ENCODE results near the gene NAT16. TPM values are rescaled to one million over a fixed set of nuclear protein-coding genes. Genes with fewer than 3 reads are reported as not detected.

Gene NAT16
- total RNA-seq, 2 donors from 2014 or later, result 0.26 TPM; not detected in 1

DNA sequence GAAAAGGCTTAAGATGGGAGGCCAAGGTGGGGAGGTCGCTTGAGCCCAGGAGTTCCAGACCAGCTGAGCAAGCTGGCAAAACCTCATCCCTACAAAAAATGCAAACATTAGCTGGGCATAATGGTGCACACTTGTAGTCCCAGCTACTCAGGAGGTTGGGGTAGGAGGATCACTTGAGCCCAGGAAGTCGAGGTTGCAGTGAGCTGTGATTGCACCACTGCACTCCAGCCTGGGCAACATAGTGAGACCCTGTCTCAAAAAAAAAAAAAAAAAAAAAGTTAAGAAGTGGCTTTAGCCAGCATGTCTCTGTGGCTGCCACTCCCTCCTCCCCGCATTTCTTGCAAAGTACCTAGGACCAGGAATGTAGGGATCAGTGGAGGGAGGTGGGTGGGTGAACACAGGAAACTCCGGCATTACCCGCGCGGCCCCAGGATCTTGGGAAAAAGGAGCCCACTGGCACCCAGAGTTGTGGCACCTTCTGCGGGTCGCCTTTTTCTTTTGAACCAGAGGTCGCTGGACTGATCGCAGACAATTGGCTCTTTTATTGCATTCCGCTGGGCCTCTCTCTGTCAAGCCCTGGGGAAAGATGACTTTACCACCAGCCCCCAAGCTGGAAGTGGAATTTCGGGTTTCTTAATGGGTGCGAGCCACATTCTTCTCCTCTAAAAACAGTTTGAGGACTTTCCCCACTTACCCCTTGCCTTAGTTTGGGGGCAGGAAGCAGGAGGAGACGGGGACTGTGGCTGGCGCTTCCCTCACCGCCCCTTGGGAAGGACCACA, 18.2 kb downstream of the NAT16 start:
- intact Hi-C loops (cut with DNase I), result no loop called here
- no peaks in the 10 kb centered on the region for H3K36me3 ChIP-seq (replicated peaks in 1 of 2; ENCODE audit: insufficient read depth in 1 of 2, low read depth in 2 of 2)
- H3K27me3 ChIP-seq, result peaks cover 0 to 30% of the 10 kb centered on the region in 2 donors

DNA sequence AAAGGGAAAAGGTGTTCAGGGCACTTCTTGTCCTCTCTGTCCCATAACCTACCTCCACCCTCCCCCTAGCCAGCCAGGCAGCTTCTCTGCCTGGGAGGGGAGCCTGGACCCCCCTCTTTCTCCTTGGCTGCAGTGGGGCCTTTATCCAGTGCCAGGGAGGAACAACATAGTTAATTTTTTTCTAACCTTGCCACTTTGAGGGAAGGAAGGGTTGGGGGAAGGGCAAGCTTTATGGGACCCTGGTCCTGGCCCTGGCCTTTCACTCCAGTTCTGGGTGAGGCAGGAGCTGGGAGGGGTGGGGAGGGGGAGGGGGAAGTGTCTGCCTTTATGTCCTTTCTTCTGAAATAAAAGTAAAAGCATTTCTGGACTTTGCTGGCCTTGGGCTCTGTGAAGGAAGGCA, 19.2 kb downstream of the NAT16 start:
- DNase-seq (no peak), ATAC-seq (no peak)
- Histone ChIP-seq H3K36me3 (replicated peaks in 1 of 2; ENCODE audit: insufficient read depth in 1 of 2, low read depth in 2 of 2) (no peaks in the 10 kb centered on the region), H3K27ac (no peak overlapping the region), H3K9me3 (no peaks in the 10 kb centered on the region), H3K27me3 (peaks cover 0 to 25% of the 10 kb centered on the region in 2 donors), H3K4me3 (no peak overlapping the region), H3K4me1 (peaks cover 37% of the 10 kb centered on the region)
- intact Hi-C loops (cut with DNase I), result no loop called here
- TF ChIP-seq POLR2A (IDR thresholded peaks at IDR 0.05), result no peak
- TF ChIP-seq, protein P1, sequence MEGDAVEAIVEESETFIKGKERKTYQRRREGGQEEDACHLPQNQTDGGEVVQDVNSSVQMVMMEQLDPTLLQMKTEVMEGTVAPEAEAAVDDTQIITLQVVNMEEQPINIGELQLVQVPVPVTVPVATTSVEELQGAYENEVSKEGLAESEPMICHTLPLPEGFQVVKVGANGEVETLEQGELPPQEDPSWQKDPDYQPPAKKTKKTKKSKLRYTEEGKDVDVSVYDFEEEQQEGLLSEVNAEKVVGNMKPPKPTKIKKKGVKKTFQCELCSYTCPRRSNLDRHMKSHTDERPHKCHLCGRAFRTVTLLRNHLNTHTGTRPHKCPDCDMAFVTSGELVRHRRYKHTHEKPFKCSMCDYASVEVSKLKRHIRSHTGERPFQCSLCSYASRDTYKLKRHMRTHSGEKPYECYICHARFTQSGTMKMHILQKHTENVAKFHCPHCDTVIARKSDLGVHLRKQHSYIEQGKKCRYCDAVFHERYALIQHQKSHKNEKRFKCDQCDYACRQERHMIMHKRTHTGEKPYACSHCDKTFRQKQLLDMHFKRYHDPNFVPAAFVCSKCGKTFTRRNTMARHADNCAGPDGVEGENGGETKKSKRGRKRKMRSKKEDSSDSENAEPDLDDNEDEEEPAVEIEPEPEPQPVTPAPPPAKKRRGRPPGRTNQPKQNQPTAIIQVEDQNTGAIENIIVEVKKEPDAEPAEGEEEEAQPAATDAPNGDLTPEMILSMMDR (IDR thresholded peaks at IDR 0.05), result no peak

More for the DNA sequence above, 18.2 kb downstream of the NAT16 start:
- WGBS, 2 donors, result 80 to 89% methylated on average over 16 to 17 of the region's 17 CpGs
- Histone ChIP-seq H3K4me3 (no peak overlapping the region), H3K9me3 (no peaks in the 10 kb centered on the region), H3K4me1 (peaks cover 39% of the 10 kb centered on the region), H3K27ac (no peak overlapping the region)
- TF ChIP-seq, protein P1 (IDR thresholded peaks at IDR 0.05), result no peak
- no peak for TF ChIP-seq POLR2A (IDR thresholded peaks at IDR 0.05)
- ATAC-seq, result no peak
- DNase-seq, result no peak

DNA sequence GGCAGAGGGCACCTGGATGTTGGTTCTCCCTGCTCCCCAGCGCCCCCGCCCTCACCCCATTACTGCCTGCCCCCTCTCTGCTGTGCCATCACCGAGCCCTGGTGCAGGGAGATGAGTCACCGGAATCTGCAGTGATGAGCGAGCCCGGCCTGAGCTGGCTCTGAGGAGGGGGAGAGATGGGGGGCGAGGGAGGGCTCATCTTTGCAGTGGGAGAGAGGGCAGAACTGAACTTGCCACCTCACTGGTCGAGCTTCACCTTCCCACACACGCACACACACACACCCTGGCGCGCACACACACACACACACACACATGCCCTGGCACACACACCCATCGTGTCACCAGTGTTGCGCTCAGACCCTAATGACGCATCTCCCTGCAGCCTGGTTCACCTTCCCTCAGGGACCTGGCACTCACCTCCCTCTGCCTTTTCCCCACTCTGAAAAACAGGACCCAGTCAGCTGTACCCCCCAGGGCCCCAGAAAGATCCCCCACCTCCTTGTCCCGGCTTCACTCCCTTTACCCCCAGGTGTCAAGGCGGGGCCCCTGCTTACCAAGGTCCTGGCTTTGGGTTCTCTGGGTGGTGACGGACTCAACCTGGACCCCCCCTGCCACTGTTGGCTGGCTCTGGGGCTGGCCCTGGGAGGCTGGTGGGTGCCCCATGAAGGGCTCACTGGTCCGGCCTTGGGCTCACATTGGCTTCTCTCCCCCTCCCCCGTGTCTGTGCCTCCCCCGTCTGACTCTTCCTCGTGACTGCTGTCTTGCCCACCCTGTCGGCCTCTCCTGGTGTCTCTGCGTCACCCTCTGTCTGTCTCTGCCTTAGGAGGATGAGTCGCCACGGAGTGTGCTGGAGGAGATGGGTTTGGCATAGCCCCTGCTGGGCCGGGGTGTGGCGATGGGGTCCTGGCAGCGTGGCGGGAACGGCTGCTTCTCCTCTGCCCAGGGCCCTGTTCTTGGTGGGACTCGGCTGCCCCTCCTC, 20.1 kb downstream of the NAT16 start:
- Histone ChIP-seq H3K9me3 (no peaks in the 10 kb centered on the region), H3K27ac (no peak overlapping the region), H3K27me3 (peaks cover 0 to 21% of the 10 kb centered on the region in 2 donors), H3K4me3 (no peak overlapping the region), H3K4me1 (peaks cover 36% of the 10 kb centered on the region), H3K36me3 (replicated peaks in 1 of 2; ENCODE audit: insufficient read depth in 1 of 2, low read depth in 2 of 2) (no peaks in the 10 kb centered on the region)
- intact Hi-C loops (cut with DNase I), result no loop called here
- DNase-seq (no peak), ATAC-seq (no peak)
- 78 to 88% methylated on average over 21 to 24 of the region's 31 CpGs for WGBS, 2 donors
- TF ChIP-seq, protein P1 (IDR thresholded peaks at IDR 0.05), result no peak
- no peak for TF ChIP-seq POLR2A (IDR thresholded peaks at IDR 0.05)

DNA sequence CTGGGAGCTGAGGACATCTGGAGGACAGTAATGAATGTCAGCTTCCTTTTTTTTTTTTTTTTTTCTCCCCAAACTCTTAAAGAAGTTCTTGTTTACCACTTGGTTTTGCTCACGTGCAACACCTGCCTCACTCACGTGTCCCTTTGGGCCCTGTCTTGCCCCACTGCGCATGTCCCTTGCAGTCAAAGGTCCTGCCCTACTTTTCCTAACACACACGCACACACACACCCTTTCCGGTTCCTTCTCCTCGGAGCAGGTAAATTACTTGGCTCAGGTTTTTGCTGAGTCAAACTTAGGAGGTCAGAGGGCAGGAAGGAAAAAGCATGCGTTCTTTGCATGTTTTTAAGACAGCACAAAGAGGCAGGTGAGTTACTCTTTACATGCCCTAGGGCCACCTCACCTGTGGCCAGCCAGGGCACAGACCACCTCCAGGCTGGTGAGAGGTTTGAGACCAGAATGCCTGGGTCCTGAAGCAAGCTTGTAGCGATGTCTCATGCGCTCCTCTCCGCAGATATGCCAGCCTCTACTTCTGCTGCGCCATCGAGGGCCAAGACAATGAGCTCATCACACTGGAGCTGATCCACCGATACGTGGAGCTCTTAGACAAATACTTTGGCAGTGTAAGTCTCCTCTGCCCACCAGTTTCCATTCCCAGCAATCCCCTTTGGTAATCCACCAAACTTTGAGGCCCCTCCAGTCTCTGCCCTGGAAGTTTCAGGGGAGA, 23.1 kb downstream of the NAT16 start:
- ATAC-seq (no peak), DNase-seq (no peak)
- WGBS, 2 donors, result 84% methylated on average over 14 of the region's 14 CpGs
- intact Hi-C loops (cut with DNase I), result no loop called here
- no peak overlapping the region for H3K4me3 ChIP-seq
- H3K27ac ChIP-seq, result no peak overlapping the region
- no peaks in the 10 kb centered on the region for H3K36me3 ChIP-seq (replicated peaks in 1 of 2; ENCODE audit: insufficient read depth in 1 of 2, low read depth in 2 of 2)
- no peaks in the 10 kb centered on the region for H3K27me3 ChIP-seq
- H3K9me3 ChIP-seq, result no peaks in the 10 kb centered on the region
- H3K4me1 ChIP-seq, result peaks cover 15% of the 10 kb centered on the region
- TF ChIP-seq, protein P1 (IDR thresholded peaks at IDR 0.05), result no peak
- TF ChIP-seq POLR2A (IDR thresholded peaks at IDR 0.05), result no peak

Data from body of pancreas (tissue), 4 donors.